ENCODE data around the gene ZFP69B. TPM values are rescaled to one million over a fixed set of nuclear protein-coding genes. Genes with fewer than 3 reads are reported as not detected.

ZFP69B gene
- total and polyA plus RNA-seq, 8 donors: 0.85 to 2.4 (median 1.5) TPM

DNA sequence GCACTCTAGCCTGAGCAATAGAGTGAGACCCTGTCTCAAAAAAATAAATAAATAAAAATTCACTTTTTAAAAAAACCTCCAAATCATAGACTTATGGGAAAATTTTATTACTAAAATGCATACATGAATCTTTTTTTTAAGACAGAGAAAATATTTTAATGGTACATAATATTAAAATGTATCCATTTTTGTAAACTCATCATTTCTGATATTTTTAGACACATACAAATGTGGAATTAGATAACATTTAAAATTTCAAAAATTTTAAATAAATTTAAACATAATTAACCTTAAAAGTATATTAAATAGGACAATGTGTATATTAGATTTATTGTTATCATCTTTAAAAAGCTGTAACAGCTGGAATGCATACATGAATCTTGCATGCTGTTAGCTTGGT, 42.8 kb upstream of the ZFP69B start:
- H3K9me3 ChIP-seq: no peaks in the 10 kb centered on the region
- H3K27ac ChIP-seq: no peak overlapping the region
- intact Hi-C loops (cut with DNase I): no loop called here
- peak; percentile 49 for FAIRE-seq
- no peak for DNase-seq
- no peak for ATAC-seq
- H3K4me3 ChIP-seq: no peak overlapping the region
- H3K27me3 ChIP-seq: no peaks in the 10 kb centered on the region
- peaks cover 0 to 9% (median 9%) of the 10 kb centered on the region in 3 donors for H3K4me1 ChIP-seq
- TF ChIP-seq, protein P1, sequence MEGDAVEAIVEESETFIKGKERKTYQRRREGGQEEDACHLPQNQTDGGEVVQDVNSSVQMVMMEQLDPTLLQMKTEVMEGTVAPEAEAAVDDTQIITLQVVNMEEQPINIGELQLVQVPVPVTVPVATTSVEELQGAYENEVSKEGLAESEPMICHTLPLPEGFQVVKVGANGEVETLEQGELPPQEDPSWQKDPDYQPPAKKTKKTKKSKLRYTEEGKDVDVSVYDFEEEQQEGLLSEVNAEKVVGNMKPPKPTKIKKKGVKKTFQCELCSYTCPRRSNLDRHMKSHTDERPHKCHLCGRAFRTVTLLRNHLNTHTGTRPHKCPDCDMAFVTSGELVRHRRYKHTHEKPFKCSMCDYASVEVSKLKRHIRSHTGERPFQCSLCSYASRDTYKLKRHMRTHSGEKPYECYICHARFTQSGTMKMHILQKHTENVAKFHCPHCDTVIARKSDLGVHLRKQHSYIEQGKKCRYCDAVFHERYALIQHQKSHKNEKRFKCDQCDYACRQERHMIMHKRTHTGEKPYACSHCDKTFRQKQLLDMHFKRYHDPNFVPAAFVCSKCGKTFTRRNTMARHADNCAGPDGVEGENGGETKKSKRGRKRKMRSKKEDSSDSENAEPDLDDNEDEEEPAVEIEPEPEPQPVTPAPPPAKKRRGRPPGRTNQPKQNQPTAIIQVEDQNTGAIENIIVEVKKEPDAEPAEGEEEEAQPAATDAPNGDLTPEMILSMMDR (IDR thresholded peaks at IDR 0.05): no peak
- peaks cover 0 to 3% (median 0%) of the 10 kb centered on the region in 3 donors for H3K36me3 ChIP-seq

DNA sequence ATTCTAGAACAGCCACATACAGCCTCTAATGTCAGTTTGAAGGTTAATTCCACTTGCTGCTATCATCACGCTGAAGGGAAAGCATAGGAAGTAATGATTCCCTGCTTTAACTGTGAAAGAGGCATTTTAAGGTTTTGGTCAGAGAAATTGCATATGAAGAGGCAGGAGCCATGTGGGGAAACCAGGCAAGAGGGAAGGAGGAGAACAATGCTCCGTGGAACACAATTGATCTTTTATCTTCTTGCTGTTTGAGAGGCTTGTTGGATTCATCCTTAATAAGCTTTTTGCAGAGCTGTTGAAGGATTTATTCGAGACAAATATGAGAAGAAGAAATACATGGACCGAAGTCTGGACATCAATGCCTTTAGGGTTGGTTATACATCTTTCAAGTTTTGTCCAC, 40.8 kb upstream of the ZFP69B start:
- Histone ChIP-seq H3K27ac (no peak overlapping the region), H3K27me3 (no peaks in the 10 kb centered on the region), H3K36me3 (peaks cover 0 to 5% (median 5%) of the 10 kb centered on the region in 3 donors), H3K4me1 (peaks cover 0 to 3% (median 3%) of the 10 kb centered on the region in 3 donors), H3K4me3 (no peak overlapping the region), H3K9me3 (no peaks in the 10 kb centered on the region)
- ATAC-seq (no peak), DNase-seq (no peak), FAIRE-seq (no peak)
- TF ChIP-seq, protein P1 (IDR thresholded peaks at IDR 0.05): no peak
- 87 to 89% methylated on average over 4 of the region's 4 CpGs for WGBS, 2 donors
- intact Hi-C loops (cut with DNase I): no loop called here

DNA sequence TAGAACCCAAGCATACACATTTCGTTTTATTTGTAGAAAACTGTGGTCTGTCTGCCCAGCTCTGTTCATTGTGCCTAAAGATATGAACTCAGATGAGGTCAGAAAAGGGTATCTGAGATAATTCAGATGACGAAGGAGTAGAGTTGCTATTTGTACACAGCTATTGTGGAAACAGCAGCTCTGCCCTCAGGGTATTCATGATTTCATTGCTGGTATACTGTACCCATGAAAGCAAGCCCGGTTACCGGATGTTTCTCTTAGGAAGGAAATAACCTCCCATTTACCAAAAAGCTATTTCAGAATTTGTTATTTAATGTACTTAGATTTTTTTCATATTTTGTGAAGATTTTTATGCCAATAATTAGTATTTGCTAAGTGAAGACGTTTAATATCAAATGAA, 39.0 kb upstream of the ZFP69B start:
- no peak overlapping the region for H3K4me3 ChIP-seq
- intact Hi-C loops (cut with DNase I): no loop called here
- H3K27ac ChIP-seq: no peak overlapping the region
- no peaks in the 10 kb centered on the region for H3K4me1 ChIP-seq
- no peaks in the 10 kb centered on the region for H3K27me3 ChIP-seq
- TF ChIP-seq, protein P1 (IDR thresholded peaks at IDR 0.05): no peak
- DNase-seq (no peak), ATAC-seq (no peak), FAIRE-seq (peak; percentile 63)
- WGBS, 2 donors: 85 to 88% methylated on average over 5 of the region's 5 CpGs
- H3K9me3 ChIP-seq: no peaks in the 10 kb centered on the region
- peaks cover 0 to 15% (median 12%) of the 10 kb centered on the region in 3 donors for H3K36me3 ChIP-seq

DNA sequence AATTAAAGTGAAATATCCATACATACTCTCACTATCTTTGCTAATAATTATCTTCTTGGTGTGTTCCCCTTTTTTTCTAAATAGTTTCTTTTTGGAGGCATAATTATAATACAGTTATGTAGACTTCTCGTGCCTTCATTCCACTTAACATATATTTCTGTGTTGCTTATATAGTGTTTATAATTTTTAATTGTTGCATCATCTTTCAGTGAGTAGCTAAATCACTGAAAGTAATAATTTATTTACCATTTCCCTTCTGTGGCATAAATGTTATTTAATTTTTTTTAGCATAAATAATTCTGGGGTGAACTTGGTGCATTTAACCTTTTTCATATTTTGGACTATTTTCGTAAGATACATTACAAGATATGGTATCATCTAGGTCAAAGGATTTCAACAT, 38.4 kb upstream of the ZFP69B start:
- no peak overlapping the region for H3K4me3 ChIP-seq
- TF ChIP-seq, protein P1 (IDR thresholded peaks at IDR 0.05): no peak
- no peaks in the 10 kb centered on the region for H3K4me1 ChIP-seq
- H3K9me3 ChIP-seq: no peaks in the 10 kb centered on the region
- H3K36me3 ChIP-seq: peaks cover 0 to 18% (median 17%) of the 10 kb centered on the region in 3 donors
- no peak for ATAC-seq
- WGBS, 2 donors: 68 to 71% methylated on average over 2 of the region's 2 CpGs
- no peak for DNase-seq
- no peak overlapping the region for H3K27ac ChIP-seq
- peak; percentile 26 for FAIRE-seq
- H3K27me3 ChIP-seq: no peaks in the 10 kb centered on the region
- intact Hi-C loops (cut with DNase I): no loop called here

DNA sequence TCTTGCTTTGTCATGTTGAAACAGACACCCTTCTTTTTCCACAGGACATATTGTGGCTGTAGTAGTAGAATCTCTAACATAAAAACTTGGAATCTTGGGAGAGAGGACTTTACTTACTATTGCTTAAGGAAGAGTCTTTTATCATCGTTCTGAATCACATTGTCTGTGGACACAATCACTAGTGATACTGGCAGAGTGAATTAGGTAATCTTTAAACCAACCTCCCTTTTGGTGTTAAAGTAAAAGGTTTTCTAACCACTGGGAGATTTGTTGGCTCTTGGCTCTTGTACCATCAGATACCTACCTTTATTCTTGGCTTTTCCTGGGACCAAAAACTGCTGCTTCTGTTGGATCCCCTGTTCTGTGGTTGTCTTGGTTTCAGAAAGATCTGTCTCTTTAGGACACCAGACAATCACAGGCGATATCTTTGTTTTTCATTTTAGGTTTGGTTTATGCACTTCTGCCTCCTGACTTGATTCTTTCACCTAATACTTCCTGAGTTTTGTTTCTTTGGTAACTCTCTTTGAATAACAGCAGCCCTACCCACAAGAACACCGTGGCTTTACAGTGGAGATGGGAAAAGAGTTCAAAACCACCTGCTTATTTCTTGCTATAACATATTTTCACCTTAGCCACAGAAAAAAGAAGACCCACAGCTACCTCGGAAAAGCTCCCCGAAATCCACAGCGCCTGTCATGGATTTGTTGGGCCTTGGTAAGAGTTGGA, 36.6 kb upstream of the ZFP69B start:
- TF ChIP-seq, protein P1 (IDR thresholded peaks at IDR 0.05): no peak
- no peaks in the 10 kb centered on the region for H3K4me1 ChIP-seq
- H3K9me3 ChIP-seq: no peaks in the 10 kb centered on the region
- ATAC-seq (no peak), DNase-seq (no peak), FAIRE-seq (no peak)
- intact Hi-C loops (cut with DNase I): no loop called here
- peaks cover 5 to 35% (median 20%) of the 10 kb centered on the region in 3 donors for H3K36me3 ChIP-seq
- WGBS, 2 donors: 85 to 92% methylated on average over 6 of the region's 6 CpGs
- no peaks in the 10 kb centered on the region for H3K27me3 ChIP-seq
- H3K4me3 ChIP-seq: no peak overlapping the region
- H3K27ac ChIP-seq: no peak overlapping the region

Measured in pancreas (tissue), 10 donors.